Measurements from ENCODE around the gene LYZL1.
"Not testable (repeated sequence)": the region's sequence is repeated elsewhere in the genome, so short reads cannot be mapped to it uniquely, and the experiment has no call there.

Gene LYZL1

GRCh38 chr10:29324220-29324841, 35.5 kb downstream of the LYZL1 start:
- H3K27ac ChIP-seq (ENCODE audit: low read depth, low read length), result no peak overlapping the region
- no peak overlapping the region for H3K9ac ChIP-seq (ENCODE audit: low read depth in 1 of 2, low read length in 2 of 2)
- no peak overlapping the region for H3K4me3 ChIP-seq (ENCODE audit: low read depth in 1 of 2, low read length in 2 of 2)
- no peaks in the 10 kb centered on the region for H3K4me1 ChIP-seq (ENCODE audit: control insufficient read depth in 1 of 2, insufficient read depth in 2 of 2, low read length in 2 of 2)
- H3K36me3 ChIP-seq (ENCODE audit: control insufficient read depth in 1 of 2, insufficient read depth in 2 of 2, low read length in 2 of 2), result no peaks in the 10 kb centered on the region
- H3K27me3 ChIP-seq (ENCODE audit: control insufficient read depth in 1 of 2, insufficient read depth in 2 of 2, low read length in 2 of 2), result no peaks in the 10 kb centered on the region
- no peaks in the 10 kb centered on the region for H3K9me3 ChIP-seq (ENCODE audit: control insufficient read depth in 1 of 2, low read length in 2 of 2)

- Histone ChIP-seq H3K36me3 (ENCODE audit: control insufficient read depth in 1 of 2, insufficient read depth in 2 of 2, low read length in 2 of 2) (no peaks in the 10 kb centered on the region), H3K4me1 (ENCODE audit: control insufficient read depth in 1 of 2, insufficient read depth in 2 of 2, low read length in 2 of 2) (no peaks in the 10 kb centered on the region), H3K4me3 (ENCODE audit: low read depth in 1 of 2, low read length in 2 of 2) (no peak overlapping the region), H3K9ac (ENCODE audit: low read depth in 1 of 2, low read length in 2 of 2) (no peak overlapping the region), H3K27ac (ENCODE audit: low read depth, low read length) (no peak overlapping the region), H3K27me3 (ENCODE audit: control insufficient read depth in 1 of 2, insufficient read depth in 2 of 2, low read length in 2 of 2) (no peaks in the 10 kb centered on the region), H3K9me3 (ENCODE audit: control insufficient read depth in 1 of 2, low read length in 2 of 2) (no peaks in the 10 kb centered on the region)
Measured at GRCh38 chr10:29326299-29326698, 37.4 kb downstream of the LYZL1 start.

- Histone ChIP-seq H3K9me3 (ENCODE audit: control insufficient read depth in 1 of 2, low read length in 2 of 2) (no peaks in the 10 kb centered on the region), H3K27ac (ENCODE audit: low read depth, low read length) (no peak overlapping the region), H3K4me3 (ENCODE audit: low read depth in 1 of 2, low read length in 2 of 2) (no peak overlapping the region), H3K27me3 (ENCODE audit: control insufficient read depth in 1 of 2, insufficient read depth in 2 of 2, low read length in 2 of 2) (no peaks in the 10 kb centered on the region), H3K36me3 (ENCODE audit: control insufficient read depth in 1 of 2, insufficient read depth in 2 of 2, low read length in 2 of 2) (no peaks in the 10 kb centered on the region), H3K9ac (ENCODE audit: low read depth in 1 of 2, low read length in 2 of 2) (no peak overlapping the region), H3K4me1 (ENCODE audit: control insufficient read depth in 1 of 2, insufficient read depth in 2 of 2, low read length in 2 of 2) (no peaks in the 10 kb centered on the region)
Measured at GRCh38 chr10:29326886-29327745, 38.2 kb downstream of the LYZL1 start.

GRCh38 chr10:29327746-29328102, 38.9 kb downstream of the LYZL1 start:
- no peaks in the 10 kb centered on the region for H3K27me3 ChIP-seq (ENCODE audit: control insufficient read depth in 1 of 2, insufficient read depth in 2 of 2, low read length in 2 of 2)
- H3K36me3 ChIP-seq (ENCODE audit: control insufficient read depth in 1 of 2, insufficient read depth in 2 of 2, low read length in 2 of 2), result no peaks in the 10 kb centered on the region
- no peak overlapping the region for H3K4me3 ChIP-seq (ENCODE audit: low read depth in 1 of 2, low read length in 2 of 2)
- no peak overlapping the region for H3K9ac ChIP-seq (ENCODE audit: low read depth in 1 of 2, low read length in 2 of 2)
- H3K27ac ChIP-seq (ENCODE audit: low read depth, low read length), result no peak overlapping the region
- H3K4me1 ChIP-seq (ENCODE audit: control insufficient read depth in 1 of 2, insufficient read depth in 2 of 2, low read length in 2 of 2), result no peaks in the 10 kb centered on the region
- no peaks in the 10 kb centered on the region for H3K9me3 ChIP-seq (ENCODE audit: control insufficient read depth in 1 of 2, low read length in 2 of 2)

- no peak overlapping the region for H3K9ac ChIP-seq (ENCODE audit: low read depth in 1 of 2, low read length in 2 of 2)
- H3K36me3 ChIP-seq (ENCODE audit: control insufficient read depth in 1 of 2, insufficient read depth in 2 of 2, low read length in 2 of 2), result no peaks in the 10 kb centered on the region
- no peak overlapping the region for H3K27ac ChIP-seq (ENCODE audit: low read depth, low read length)
- H3K27me3 ChIP-seq (ENCODE audit: control insufficient read depth in 1 of 2, insufficient read depth in 2 of 2, low read length in 2 of 2), result no peaks in the 10 kb centered on the region
- H3K4me1 ChIP-seq (ENCODE audit: control insufficient read depth in 1 of 2, insufficient read depth in 2 of 2, low read length in 2 of 2), result no peaks in the 10 kb centered on the region
- H3K4me3 ChIP-seq (ENCODE audit: low read depth in 1 of 2, low read length in 2 of 2), result no peak overlapping the region
- no peaks in the 10 kb centered on the region for H3K9me3 ChIP-seq (ENCODE audit: control insufficient read depth in 1 of 2, low read length in 2 of 2)
Measured at GRCh38 chr10:29328983-29329382, 40.1 kb downstream of the LYZL1 start.

- Histone ChIP-seq H3K4me3 (ENCODE audit: low read depth in 1 of 2, low read length in 2 of 2) (no peak overlapping the region), H3K36me3 (ENCODE audit: control insufficient read depth in 1 of 2, insufficient read depth in 2 of 2, low read length in 2 of 2) (no peaks in the 10 kb centered on the region), H3K27ac (ENCODE audit: low read depth, low read length) (no peak overlapping the region), H3K9ac (ENCODE audit: low read depth in 1 of 2, low read length in 2 of 2) (no peak overlapping the region), H3K27me3 (ENCODE audit: control insufficient read depth in 1 of 2, insufficient read depth in 2 of 2, low read length in 2 of 2) (no peaks in the 10 kb centered on the region), H3K9me3 (ENCODE audit: control insufficient read depth in 1 of 2, low read length in 2 of 2) (no peaks in the 10 kb centered on the region), H3K4me1 (ENCODE audit: control insufficient read depth in 1 of 2, insufficient read depth in 2 of 2, low read length in 2 of 2) (no peaks in the 10 kb centered on the region)
Measured at GRCh38 chr10:29329420-29329819, 40.5 kb downstream of the LYZL1 start.

GRCh38 chr10:29332061-29332760, 43.3 kb downstream of the LYZL1 start:
- Histone ChIP-seq H3K4me3 (ENCODE audit: low read depth in 1 of 2, low read length in 2 of 2) (no peak overlapping the region), H3K27me3 (ENCODE audit: control insufficient read depth in 1 of 2, insufficient read depth in 2 of 2, low read length in 2 of 2) (no peaks in the 10 kb centered on the region), H3K9me3 (ENCODE audit: control insufficient read depth in 1 of 2, low read length in 2 of 2) (no peaks in the 10 kb centered on the region), H3K36me3 (ENCODE audit: control insufficient read depth in 1 of 2, insufficient read depth in 2 of 2, low read length in 2 of 2) (no peaks in the 10 kb centered on the region), H3K4me1 (ENCODE audit: control insufficient read depth in 1 of 2, insufficient read depth in 2 of 2, low read length in 2 of 2) (no peaks in the 10 kb centered on the region), H3K27ac (ENCODE audit: low read depth, low read length) (no peak overlapping the region), H3K9ac (ENCODE audit: low read depth in 1 of 2, low read length in 2 of 2) (no peak overlapping the region)

- Histone ChIP-seq H3K9ac (ENCODE audit: low read depth in 1 of 2, low read length in 2 of 2) (no peak overlapping the region), H3K27ac (ENCODE audit: low read depth, low read length) (no peak overlapping the region), H3K4me1 (ENCODE audit: control insufficient read depth in 1 of 2, insufficient read depth in 2 of 2, low read length in 2 of 2) (no peaks in the 10 kb centered on the region), H3K27me3 (ENCODE audit: control insufficient read depth in 1 of 2, insufficient read depth in 2 of 2, low read length in 2 of 2) (no peaks in the 10 kb centered on the region), H3K9me3 (ENCODE audit: control insufficient read depth in 1 of 2, low read length in 2 of 2) (no peaks in the 10 kb centered on the region), H3K4me3 (ENCODE audit: low read depth in 1 of 2, low read length in 2 of 2) (no peak overlapping the region), H3K36me3 (ENCODE audit: control insufficient read depth in 1 of 2, insufficient read depth in 2 of 2, low read length in 2 of 2) (no peaks in the 10 kb centered on the region)
Measured at GRCh38 chr10:29332761-29333148, 43.9 kb downstream of the LYZL1 start.

GRCh38 chr10:29337526-29337925, 48.7 kb downstream of the LYZL1 start:
- not testable (repeated sequence) for H3K9me3 ChIP-seq (ENCODE audit: control insufficient read depth in 1 of 2, low read length in 2 of 2); H3K27ac ChIP-seq (ENCODE audit: low read depth, low read length); H3K4me3 ChIP-seq (ENCODE audit: low read depth in 1 of 2, low read length in 2 of 2); H3K36me3 ChIP-seq (ENCODE audit: control insufficient read depth in 1 of 2, insufficient read depth in 2 of 2, low read length in 2 of 2); H3K9ac ChIP-seq (ENCODE audit: low read depth in 1 of 2, low read length in 2 of 2); H3K4me1 ChIP-seq (ENCODE audit: control insufficient read depth in 1 of 2, insufficient read depth in 2 of 2, low read length in 2 of 2); H3K27me3 ChIP-seq (ENCODE audit: control insufficient read depth in 1 of 2, insufficient read depth in 2 of 2, low read length in 2 of 2)

GRCh38 chr10:29343607-29344038, 54.8 kb downstream of the LYZL1 start:
- no peaks in the 10 kb centered on the region for H3K9me3 ChIP-seq (ENCODE audit: control insufficient read depth in 1 of 2, low read length in 2 of 2)
- H3K4me3 ChIP-seq (ENCODE audit: low read depth in 1 of 2, low read length in 2 of 2), result no peak overlapping the region
- H3K27ac ChIP-seq (ENCODE audit: low read depth, low read length), result no peak overlapping the region
- no peaks in the 10 kb centered on the region for H3K27me3 ChIP-seq (ENCODE audit: control insufficient read depth in 1 of 2, insufficient read depth in 2 of 2, low read length in 2 of 2)
- H3K9ac ChIP-seq (ENCODE audit: low read depth in 1 of 2, low read length in 2 of 2), result no peak overlapping the region
- H3K36me3 ChIP-seq (ENCODE audit: control insufficient read depth in 1 of 2, insufficient read depth in 2 of 2, low read length in 2 of 2), result no peaks in the 10 kb centered on the region
- no peaks in the 10 kb centered on the region for H3K4me1 ChIP-seq (ENCODE audit: control insufficient read depth in 1 of 2, insufficient read depth in 2 of 2, low read length in 2 of 2)
